ENCODE results near the gene DCTN5.

The DCTN5 gene

GRCh38 chr16:23642246-23642774 is 1.0 kb downstream of the DCTN5 start:
- peak overlapping the region; percentile 98 for H3K56ac ChIP-seq (ENCODE audit: low read length)
- H3K27ac ChIP-seq (ENCODE audit: low read depth, low read length), result no peak overlapping the region
- H3K9ac ChIP-seq (ENCODE audit: low read length), result peak overlapping the region; percentile 95
- H3K4me2 ChIP-seq (ENCODE audit: low read length), result peak overlapping the region; percentile 43
- no peak overlapping the region for H3K4ac ChIP-seq (ENCODE audit: low read depth, low read length)
- no peak overlapping the region for H4K8ac ChIP-seq (ENCODE audit: low read depth, low read length)
- H3K79me1 ChIP-seq (ENCODE audit: low read length), result peaks cover 9% of the 10 kb centered on the region
- no peaks in the 10 kb centered on the region for H3K36me3 ChIP-seq (ENCODE audit: control insufficient read depth, insufficient read depth, low read length)
- peak overlapping the region; percentile 2 for H3K4me3 ChIP-seq (ENCODE audit: low read length)
- no peaks in the 10 kb centered on the region for H3K27me3 ChIP-seq (ENCODE audit: insufficient read depth, low read length, poor library complexity)
- H4K5ac ChIP-seq (ENCODE audit: low read length), result no peak overlapping the region
- peaks cover 3% of the 10 kb centered on the region for H3K4me1 ChIP-seq (ENCODE audit: control insufficient read depth, low read depth, low read length)
- no peak overlapping the region for H3K23ac ChIP-seq (ENCODE audit: low read length)
- no peak overlapping the region for H2BK120ac ChIP-seq (ENCODE audit: low read depth, low read length)
- H2BK5ac ChIP-seq (ENCODE audit: low read length), result no peak overlapping the region
- DNase-seq, result no peak
- H3K18ac ChIP-seq (ENCODE audit: low read length), result no peak overlapping the region
- H2AK5ac ChIP-seq (ENCODE audit: low read length), result no peak overlapping the region
- no CpG with 5 or more reads among the region's 14 CpGs for WGBS (ENCODE audit: extremely low coverage, insufficient coverage, low lambda C conversion rate)
- H3K79me2 ChIP-seq (ENCODE audit: control insufficient read depth, insufficient read depth, low read length), result peaks cover 19% of the 10 kb centered on the region
- H2BK15ac ChIP-seq (replicated peaks; ENCODE audit: low read depth), result no peak overlapping the region

- no peak overlapping the region for H3K9ac ChIP-seq (ENCODE audit: low read length)
- H3K4ac ChIP-seq (ENCODE audit: low read depth, low read length), result no peak overlapping the region
- H3K27me3 ChIP-seq (ENCODE audit: insufficient read depth, low read length, poor library complexity), result no peaks in the 10 kb centered on the region
- H2AK5ac ChIP-seq (ENCODE audit: low read length), result no peak overlapping the region
- no peak overlapping the region for H3K27ac ChIP-seq (ENCODE audit: low read depth, low read length)
- peaks cover 7% of the 10 kb centered on the region for H3K79me2 ChIP-seq (ENCODE audit: control insufficient read depth, insufficient read depth, low read length)
- peak; percentile 51 for DNase-seq
- no peak overlapping the region for H3K18ac ChIP-seq (ENCODE audit: low read length)
- no peak overlapping the region for H3K4me2 ChIP-seq (ENCODE audit: low read length)
- H2BK15ac ChIP-seq (replicated peaks; ENCODE audit: low read depth), result no peak overlapping the region
- no peaks in the 10 kb centered on the region for H3K79me1 ChIP-seq (ENCODE audit: low read length)
- no peak overlapping the region for H4K8ac ChIP-seq (ENCODE audit: low read depth, low read length)
- no peaks in the 10 kb centered on the region for H3K36me3 ChIP-seq (ENCODE audit: control insufficient read depth, insufficient read depth, low read length)
- no peak overlapping the region for H3K23ac ChIP-seq (ENCODE audit: low read length)
- no peak overlapping the region for H3K4me3 ChIP-seq (ENCODE audit: low read length)
- H2BK5ac ChIP-seq (ENCODE audit: low read length), result no peak overlapping the region
- H2BK120ac ChIP-seq (ENCODE audit: low read depth, low read length), result no peak overlapping the region
- no peaks in the 10 kb centered on the region for H3K4me1 ChIP-seq (ENCODE audit: control insufficient read depth, low read depth, low read length)
- WGBS (ENCODE audit: extremely low coverage, insufficient coverage, low lambda C conversion rate), result no CpG with 5 or more reads among the region's 4 CpGs
- no peak overlapping the region for H4K5ac ChIP-seq (ENCODE audit: low read length)
- no peak overlapping the region for H3K56ac ChIP-seq (ENCODE audit: low read length)
Measured at GRCh38 chr16:23650674-23651416, 9.6 kb downstream of the DCTN5 start.

DNA sequence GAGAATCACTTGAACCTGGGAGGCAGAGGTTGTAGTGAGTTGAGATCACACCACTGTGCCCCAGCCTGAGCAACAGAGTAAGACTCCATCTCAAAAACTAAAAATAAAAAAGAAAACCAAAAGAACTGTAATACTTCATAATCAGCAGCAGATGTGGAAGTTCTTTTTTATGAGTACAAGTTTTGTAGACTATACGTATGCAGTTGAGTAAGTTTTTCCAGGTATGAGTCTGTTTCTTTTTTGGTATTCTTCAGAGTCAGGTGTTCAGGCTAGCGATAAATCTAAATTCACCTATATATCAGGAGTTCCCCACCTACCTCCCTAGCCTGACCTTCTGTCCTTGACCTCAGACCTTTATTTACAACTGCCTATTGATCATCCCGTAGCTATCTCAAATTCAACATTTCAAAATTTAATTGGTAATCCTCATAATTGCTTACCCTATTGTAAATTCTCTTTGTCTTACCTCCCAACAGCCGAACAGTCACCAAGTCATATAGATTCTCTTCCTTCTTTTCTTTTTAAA is 10.7 kb downstream of the DCTN5 start:
- no peak for DNase-seq
- Histone ChIP-seq H4K8ac (ENCODE audit: low read depth, low read length) (no peak overlapping the region), H2AK5ac (ENCODE audit: low read length) (no peak overlapping the region), H3K79me2 (ENCODE audit: control insufficient read depth, insufficient read depth, low read length) (peaks cover 7% of the 10 kb centered on the region), H3K27me3 (ENCODE audit: insufficient read depth, low read length, poor library complexity) (no peaks in the 10 kb centered on the region), H3K79me1 (ENCODE audit: low read length) (no peaks in the 10 kb centered on the region), H2BK5ac (ENCODE audit: low read length) (no peak overlapping the region), H4K5ac (ENCODE audit: low read length) (no peak overlapping the region), H3K18ac (ENCODE audit: low read length) (no peak overlapping the region), H3K4me1 (ENCODE audit: control insufficient read depth, low read depth, low read length) (no peaks in the 10 kb centered on the region), H3K56ac (ENCODE audit: low read length) (no peak overlapping the region), H3K27ac (ENCODE audit: low read depth, low read length) (no peak overlapping the region), H3K4me2 (ENCODE audit: low read length) (no peak overlapping the region), H3K23ac (ENCODE audit: low read length) (no peak overlapping the region), H3K4me3 (ENCODE audit: low read length) (no peak overlapping the region), H3K4ac (ENCODE audit: low read depth, low read length) (no peak overlapping the region), H3K36me3 (ENCODE audit: control insufficient read depth, insufficient read depth, low read length) (no peaks in the 10 kb centered on the region), H3K9ac (ENCODE audit: low read length) (no peak overlapping the region), H2BK120ac (ENCODE audit: low read depth, low read length) (no peak overlapping the region), H2BK15ac (replicated peaks; ENCODE audit: low read depth) (no peak overlapping the region)
- WGBS (ENCODE audit: extremely low coverage, insufficient coverage, low lambda C conversion rate), result 100% methylated on average over 1 of the region's 4 CpGs

DNA sequence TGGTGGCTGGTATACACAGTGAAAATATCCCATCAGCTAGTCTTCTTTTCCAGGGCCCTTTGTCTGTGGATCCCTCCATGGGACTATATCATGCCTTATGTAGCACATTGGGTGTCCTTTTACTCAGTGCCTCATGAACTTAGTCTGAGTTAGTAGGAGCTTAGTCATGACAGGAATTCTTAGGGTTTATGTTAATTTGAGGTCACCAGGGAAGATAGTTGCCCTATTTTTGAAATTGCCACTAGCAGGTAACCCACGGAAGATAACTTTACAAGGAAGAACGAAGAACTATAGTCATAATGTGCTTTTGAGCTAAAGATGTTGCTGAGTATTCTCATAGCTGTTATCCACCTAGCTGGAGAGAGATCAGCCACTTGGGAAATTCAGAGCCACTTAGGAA is 22.7 kb downstream of the DCTN5 start:
- H3K27me3 ChIP-seq (ENCODE audit: insufficient read depth, low read length, poor library complexity), result no peaks in the 10 kb centered on the region
- H3K36me3 ChIP-seq (ENCODE audit: control insufficient read depth, insufficient read depth, low read length), result peaks cover 8% of the 10 kb centered on the region
- H2BK15ac ChIP-seq (replicated peaks; ENCODE audit: low read depth), result no peak overlapping the region
- no peak overlapping the region for H3K9ac ChIP-seq (ENCODE audit: low read length)
- WGBS (ENCODE audit: extremely low coverage, insufficient coverage, low lambda C conversion rate), result no CpG with 5 or more reads among the region's 2 CpGs
- H3K79me1 ChIP-seq (ENCODE audit: low read length), result no peaks in the 10 kb centered on the region
- no peak overlapping the region for H2BK120ac ChIP-seq (ENCODE audit: low read depth, low read length)
- H4K8ac ChIP-seq (ENCODE audit: low read depth, low read length), result no peak overlapping the region
- no peak overlapping the region for H3K4me3 ChIP-seq (ENCODE audit: low read length)
- no peak overlapping the region for H3K27ac ChIP-seq (ENCODE audit: low read depth, low read length)
- no peak overlapping the region for H3K18ac ChIP-seq (ENCODE audit: low read length)
- no peak overlapping the region for H2AK5ac ChIP-seq (ENCODE audit: low read length)
- no peak overlapping the region for H2BK5ac ChIP-seq (ENCODE audit: low read length)
- no peaks in the 10 kb centered on the region for H3K4me1 ChIP-seq (ENCODE audit: control insufficient read depth, low read depth, low read length)
- no peaks in the 10 kb centered on the region for H3K79me2 ChIP-seq (ENCODE audit: control insufficient read depth, insufficient read depth, low read length)
- DNase-seq, result no peak
- H3K4ac ChIP-seq (ENCODE audit: low read depth, low read length), result no peak overlapping the region
- H3K23ac ChIP-seq (ENCODE audit: low read length), result no peak overlapping the region
- H4K5ac ChIP-seq (ENCODE audit: low read length), result no peak overlapping the region
- H3K4me2 ChIP-seq (ENCODE audit: low read length), result no peak overlapping the region
- no peak overlapping the region for H3K56ac ChIP-seq (ENCODE audit: low read length)

DNA sequence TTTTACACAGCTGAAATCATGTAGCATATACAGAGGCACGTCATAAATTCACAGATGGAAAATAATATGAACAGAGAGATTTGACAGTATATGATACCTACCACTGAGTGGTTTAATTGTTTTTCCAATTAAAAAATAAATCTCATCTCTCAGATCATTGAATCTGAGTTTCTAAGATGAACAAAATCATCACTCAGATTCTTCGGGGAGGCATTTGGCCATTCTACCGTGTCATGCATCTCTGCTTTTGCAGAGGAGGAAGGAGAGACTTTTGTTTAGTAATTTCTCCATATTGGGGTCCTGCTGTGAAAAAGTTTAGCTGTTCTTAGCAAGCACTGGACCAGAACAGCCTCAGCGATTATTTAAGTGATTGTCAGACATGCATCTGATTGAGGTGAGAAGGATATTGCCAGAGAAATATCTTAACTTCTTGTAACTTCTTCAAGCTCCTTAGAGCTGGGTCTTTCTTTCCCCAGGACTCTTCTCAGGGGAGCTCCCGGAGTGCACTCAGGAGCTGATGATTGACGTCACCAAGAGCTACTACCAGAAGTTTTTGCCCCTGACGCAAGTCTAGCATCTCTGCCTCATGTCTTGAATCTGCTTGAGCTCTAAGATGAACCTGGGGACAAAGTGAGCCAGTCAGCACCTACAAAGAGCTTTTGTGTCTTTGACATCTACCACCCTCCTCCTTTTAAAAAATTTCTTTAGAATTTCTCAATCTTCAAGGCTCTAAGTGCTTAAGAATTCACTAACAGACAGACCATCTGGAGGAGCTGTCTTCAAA is 25.5 kb downstream of the DCTN5 start:
- no peak overlapping the region for H3K4me3 ChIP-seq (ENCODE audit: low read length)
- H3K27ac ChIP-seq (ENCODE audit: low read depth, low read length), result no peak overlapping the region
- no peak for DNase-seq
- H4K5ac ChIP-seq (ENCODE audit: low read length), result no peak overlapping the region
- H3K56ac ChIP-seq (ENCODE audit: low read length), result no peak overlapping the region
- no peaks in the 10 kb centered on the region for H3K4me1 ChIP-seq (ENCODE audit: control insufficient read depth, low read depth, low read length)
- no peak overlapping the region for H3K4me2 ChIP-seq (ENCODE audit: low read length)
- no peak overlapping the region for H2BK5ac ChIP-seq (ENCODE audit: low read length)
- H3K79me2 ChIP-seq (ENCODE audit: control insufficient read depth, insufficient read depth, low read length), result no peaks in the 10 kb centered on the region
- H3K36me3 ChIP-seq (ENCODE audit: control insufficient read depth, insufficient read depth, low read length), result peaks cover 13% of the 10 kb centered on the region
- H3K27me3 ChIP-seq (ENCODE audit: insufficient read depth, low read length, poor library complexity), result no peaks in the 10 kb centered on the region
- no peak overlapping the region for H3K4ac ChIP-seq (ENCODE audit: low read depth, low read length)
- H3K79me1 ChIP-seq (ENCODE audit: low read length), result no peaks in the 10 kb centered on the region
- no peak overlapping the region for H2BK15ac ChIP-seq (replicated peaks; ENCODE audit: low read depth)
- H2AK5ac ChIP-seq (ENCODE audit: low read length), result no peak overlapping the region
- no peak overlapping the region for H3K18ac ChIP-seq (ENCODE audit: low read length)
- H2BK120ac ChIP-seq (ENCODE audit: low read depth, low read length), result no peak overlapping the region
- H4K8ac ChIP-seq (ENCODE audit: low read depth, low read length), result no peak overlapping the region
- no peak overlapping the region for H3K23ac ChIP-seq (ENCODE audit: low read length)
- H3K9ac ChIP-seq (ENCODE audit: low read length), result no peak overlapping the region
- no CpG with 5 or more reads among the region's 7 CpGs for WGBS (ENCODE audit: extremely low coverage, insufficient coverage, low lambda C conversion rate)

All from mesendoderm (in vitro differentiated cells).